ENCODE data around the gene GAB2. TPM values are rescaled to one million over a fixed set of nuclear protein-coding genes. Genes with fewer than 3 reads are reported as not detected.

Gene GAB2
- total and polyA plus RNA-seq, 2 of the 4 experiments (the other 2 are of a cell fraction): 3.3 to 5.9 TPM

DNA sequence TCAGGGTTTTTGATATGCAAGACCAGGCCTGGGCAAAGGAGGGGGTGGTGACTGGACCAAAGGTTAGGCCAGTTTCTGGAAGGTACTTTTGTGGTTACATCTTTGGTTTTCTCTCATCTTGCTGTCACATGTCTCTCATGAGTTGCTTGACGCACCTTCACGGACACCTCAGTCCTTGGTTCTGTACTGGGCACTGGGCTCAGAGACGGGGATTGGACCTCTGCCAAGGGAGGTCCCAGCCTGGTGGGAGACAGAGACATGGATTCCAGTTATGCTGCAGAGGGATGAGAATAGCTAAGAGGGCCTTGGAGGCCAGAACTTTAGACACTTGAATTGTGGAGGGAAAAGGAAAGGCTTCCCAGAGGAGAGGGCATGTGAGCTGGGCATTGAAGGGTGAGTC is 227.2 kb downstream of the GAB2 start:
- Histone ChIP-seq H4K5ac (ENCODE audit: low read depth, low read length) (no peak overlapping the region), H3K18ac (ENCODE audit: low read depth, low read length) (no peak overlapping the region), H3K9me1 (ENCODE audit: insufficient read depth, low read length) (peaks cover 25% of the 10 kb centered on the region), H2BK20ac (ENCODE audit: low read depth, low read length) (no peak overlapping the region), H3K27ac (ENCODE audit: insufficient read depth, low read length) (no peak overlapping the region), H4K20me1 (ENCODE audit: insufficient read depth, low read length) (peaks cover 43% of the 10 kb centered on the region), H3K14ac (replicated peaks; ENCODE audit: low read depth, low read length) (no peak overlapping the region), H3K4me1 (ENCODE audit: control insufficient read depth, insufficient read depth, low read length) (peaks cover 15% of the 10 kb centered on the region), H3K4me3 (ENCODE audit: insufficient read depth, low read depth, low read length) (no peak overlapping the region), H3K9ac (ENCODE audit: low read depth, low read length) (no peak overlapping the region), H2BK5ac (ENCODE audit: low read depth, low read length, poor library complexity, severe bottlenecking) (no peak overlapping the region), H2AK5ac (ENCODE audit: low read depth, low read length) (peak overlapping the region; percentile 27; the same call in 1 of the 2 replicates), H3K4me2 (ENCODE audit: low read depth, low read length) (peak overlapping the region; percentile 11; the same call in 1 of the 2 replicates), H3K27me3 (ENCODE audit: control insufficient read depth, insufficient read depth, low read length) (no peaks in the 10 kb centered on the region), H3K36me3 (ENCODE audit: control insufficient read depth, insufficient read depth, low read length) (no peaks in the 10 kb centered on the region), H4K91ac (ENCODE audit: insufficient read depth, low read depth, low read length) (no peak overlapping the region), H2AFZ (replicated peaks; ENCODE audit: low read length, poor library complexity) (no peak overlapping the region), H3K23ac (ENCODE audit: low read depth, low read length) (no peak overlapping the region), H3K79me1 (ENCODE audit: low read depth in 1 of 2, low read length in 2 of 2) (peaks cover 49 to 88% of the 10 kb centered on the region in 2 experiments), H3K56ac (ENCODE audit: extremely low read depth, insufficient read depth, low read length) (no peak overlapping the region), H2AK9ac (replicated peaks; ENCODE audit: low read depth, low read length, poor library complexity) (peak overlapping the region; percentile 29), H3K4ac (ENCODE audit: low read depth, low read length) (no peak overlapping the region), H4K8ac (ENCODE audit: low read depth in 2 of 2, low read length in 2 of 2) (no peak overlapping the region), H2BK15ac (ENCODE audit: low read depth, low read length) (no peak overlapping the region), H3K9me3 (ENCODE audit: control insufficient read depth, insufficient read depth, low read length) (no peaks in the 10 kb centered on the region), H2BK120ac (ENCODE audit: low read depth, low read length) (no peak overlapping the region)
- in situ Hi-C loops (cut with MboI; ENCODE audit: low sequenced_read_pairs): no loop called here
- 38% methylated on average over 1 of the region's 3 CpGs; no CpG with 5 or more reads in 1 of the 2 experiments for WGBS, 2 experiments (ENCODE audit: extremely low coverage in 2 of 2, insufficient read length in 1 of 2)
- TF ChIP-seq RCOR1 (IDR thresholded peaks at IDR 0.05; ENCODE audit: insufficient replicate concordance, low read length) (no peak), BHLHE40 (IDR thresholded peaks at IDR 0.05; ENCODE audit: low read depth, low read length) (no peak), POLR2A (IDR thresholded peaks at IDR 0.05; ENCODE audit: low read depth, low read length) (no peak), CEBPB (IDR thresholded peaks at IDR 0.05; ENCODE audit: low read depth, low read length) (no peak)
- DNase-seq: no peak
- BruUV-seq (replicated peaks): no TSS peak
- ATAC-seq (ENCODE audit: low read depth): no peak
- intact Hi-C loops (cut with micrococcal nuclease): no loop called here
- POLR2A ChIA-PET (ENCODE audit: unreplicated experiment): no interaction called here
- dilution Hi-C loops (cut with HindIII; ENCODE audit: low sequenced_read_pairs, unreplicated experiment): no loop called here
- CTCF ChIA-PET: interaction anchor here (0.6 to 1.9 kb wide), 3 partner anchors 41 to 903 kb away, joined by 4 to 6 read pairs (median 5); no protein-coding TSS in a partner anchor

Data from IMR-90 (cell line).